ENCODE data around the gene SAT2.

The SAT2 gene

DNA sequence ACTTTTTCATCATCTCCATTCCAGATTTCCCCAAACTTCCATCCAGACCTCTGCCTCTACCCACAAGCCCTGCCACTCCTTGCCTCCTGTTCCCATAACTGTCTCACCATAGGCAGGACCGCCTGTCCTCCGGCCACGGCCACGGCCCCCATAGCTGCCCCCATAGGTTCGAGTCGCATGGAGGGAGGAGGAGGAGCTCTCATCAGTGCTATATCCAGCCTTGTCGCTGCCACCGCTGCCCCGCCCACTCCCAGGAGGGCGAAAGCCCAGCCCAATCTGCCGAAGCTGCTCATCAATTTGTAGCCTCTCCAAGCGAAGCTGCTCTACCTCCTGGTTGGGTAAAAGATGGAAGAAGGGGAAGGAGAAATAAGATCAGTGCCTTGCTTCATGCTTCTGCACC lies 34.3 kb downstream of the SAT2 start:
- Histone ChIP-seq H3K4me1 (ENCODE audit: low read length) (peaks cover 3% of the 10 kb centered on the region; the same call in 1 of the 2 replicates), H3K36me3 (replicated peaks; ENCODE audit: low read depth, low read length) (peaks cover 5% of the 10 kb centered on the region), H3K9me3 (ENCODE audit: insufficient read depth, low read length) (no peaks in the 10 kb centered on the region), H4K20me1 (ENCODE audit: insufficient read depth, low read length) (no peaks in the 10 kb centered on the region), H3K4me3 (ENCODE audit: low read length) (no peak overlapping the region), H3K27me3 (ENCODE audit: low read depth, low read length) (no peaks in the 10 kb centered on the region), H3K79me2 (ENCODE audit: low read length) (no peaks in the 10 kb centered on the region), H3K4me2 (ENCODE audit: low read length) (no peak overlapping the region), H2AFZ (ENCODE audit: low read depth, low read length) (no peak overlapping the region), H3K9ac (ENCODE audit: low read length) (no peak overlapping the region), H3K27ac (ENCODE audit: low read length) (no peak overlapping the region)
- TF ChIP-seq, protein P1, sequence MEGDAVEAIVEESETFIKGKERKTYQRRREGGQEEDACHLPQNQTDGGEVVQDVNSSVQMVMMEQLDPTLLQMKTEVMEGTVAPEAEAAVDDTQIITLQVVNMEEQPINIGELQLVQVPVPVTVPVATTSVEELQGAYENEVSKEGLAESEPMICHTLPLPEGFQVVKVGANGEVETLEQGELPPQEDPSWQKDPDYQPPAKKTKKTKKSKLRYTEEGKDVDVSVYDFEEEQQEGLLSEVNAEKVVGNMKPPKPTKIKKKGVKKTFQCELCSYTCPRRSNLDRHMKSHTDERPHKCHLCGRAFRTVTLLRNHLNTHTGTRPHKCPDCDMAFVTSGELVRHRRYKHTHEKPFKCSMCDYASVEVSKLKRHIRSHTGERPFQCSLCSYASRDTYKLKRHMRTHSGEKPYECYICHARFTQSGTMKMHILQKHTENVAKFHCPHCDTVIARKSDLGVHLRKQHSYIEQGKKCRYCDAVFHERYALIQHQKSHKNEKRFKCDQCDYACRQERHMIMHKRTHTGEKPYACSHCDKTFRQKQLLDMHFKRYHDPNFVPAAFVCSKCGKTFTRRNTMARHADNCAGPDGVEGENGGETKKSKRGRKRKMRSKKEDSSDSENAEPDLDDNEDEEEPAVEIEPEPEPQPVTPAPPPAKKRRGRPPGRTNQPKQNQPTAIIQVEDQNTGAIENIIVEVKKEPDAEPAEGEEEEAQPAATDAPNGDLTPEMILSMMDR (IDR thresholded peaks at IDR 0.05; ENCODE audit: low read depth, low read length) = no peak
- no peak for TF ChIP-seq EZH2phosphoT487 (IDR thresholded peaks at IDR 0.05; ENCODE audit: low read depth)

DNA sequence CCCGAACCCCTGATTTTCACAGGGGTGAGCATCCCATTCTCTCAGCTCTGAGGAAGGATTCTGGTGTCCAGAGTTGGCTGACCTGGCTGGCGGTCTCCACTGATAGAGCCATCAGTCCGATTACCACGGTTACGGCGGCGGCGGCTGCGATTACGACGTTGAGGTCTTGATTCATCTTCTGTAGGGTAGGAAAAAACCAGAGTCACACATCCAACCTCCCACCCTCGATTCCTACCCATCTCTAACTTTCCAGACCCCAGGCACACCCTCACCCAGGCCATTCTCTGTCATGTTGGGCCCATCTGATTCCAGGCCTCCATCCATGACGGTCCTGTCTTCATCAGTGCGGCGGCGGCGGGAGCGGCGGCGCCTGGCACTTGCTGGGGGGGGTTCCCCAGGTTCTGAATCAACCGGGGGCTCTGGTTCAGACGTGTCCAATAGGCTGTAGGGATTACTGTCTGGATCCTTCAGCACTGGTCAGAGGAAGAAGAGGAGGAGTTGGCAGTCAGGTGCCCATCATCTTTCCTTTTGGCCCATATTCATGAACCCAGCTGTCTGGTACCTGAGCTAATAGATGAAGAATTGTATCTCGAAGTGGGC lies 35.1 kb downstream of the SAT2 start:
- H3K4me1 ChIP-seq (ENCODE audit: low read length) = peaks cover 3% of the 10 kb centered on the region; the same call in 1 of the 2 replicates
- H3K9me3 ChIP-seq (ENCODE audit: insufficient read depth, low read length) = no peaks in the 10 kb centered on the region
- no peak overlapping the region for H3K27ac ChIP-seq (ENCODE audit: low read length)
- no peak overlapping the region for H3K9ac ChIP-seq (ENCODE audit: low read length)
- TF ChIP-seq, protein P1 (IDR thresholded peaks at IDR 0.05; ENCODE audit: low read depth, low read length) = no peak
- no peak for TF ChIP-seq EZH2phosphoT487 (IDR thresholded peaks at IDR 0.05; ENCODE audit: low read depth)
- H3K36me3 ChIP-seq (replicated peaks; ENCODE audit: low read depth, low read length) = peaks cover 5% of the 10 kb centered on the region
- H4K20me1 ChIP-seq (ENCODE audit: insufficient read depth, low read length) = no peaks in the 10 kb centered on the region
- H3K27me3 ChIP-seq (ENCODE audit: low read depth, low read length) = no peaks in the 10 kb centered on the region
- H3K79me2 ChIP-seq (ENCODE audit: low read length) = no peaks in the 10 kb centered on the region
- no peak overlapping the region for H2AFZ ChIP-seq (ENCODE audit: low read depth, low read length)
- H3K4me3 ChIP-seq (ENCODE audit: low read length) = no peak overlapping the region
- H3K4me2 ChIP-seq (ENCODE audit: low read length) = no peak overlapping the region

DNA sequence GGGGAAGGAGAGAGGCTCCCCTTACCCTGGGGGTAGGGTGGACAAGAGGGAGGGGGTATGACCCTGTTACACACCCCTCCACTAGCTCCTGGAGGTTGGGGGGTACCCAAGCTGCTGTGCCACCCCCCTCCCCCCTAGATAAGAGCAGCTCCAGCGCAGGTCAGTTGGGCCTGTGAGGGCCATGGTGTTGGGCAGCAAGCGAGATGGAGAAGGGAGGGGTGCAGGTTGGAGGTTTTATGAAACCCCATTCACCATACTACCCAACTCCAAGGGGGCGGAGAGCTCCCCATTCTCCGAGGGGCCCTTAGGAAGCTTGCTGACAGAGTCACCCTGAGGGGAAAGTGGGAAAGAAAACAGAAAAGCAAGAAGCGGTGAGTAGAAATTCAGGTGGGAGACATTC lies 36.0 kb downstream of the SAT2 start:
- H3K27ac ChIP-seq (ENCODE audit: low read length) = no peak overlapping the region
- no peaks in the 10 kb centered on the region for H3K9me3 ChIP-seq (ENCODE audit: insufficient read depth, low read length)
- H4K20me1 ChIP-seq (ENCODE audit: insufficient read depth, low read length) = no peaks in the 10 kb centered on the region
- no peak overlapping the region for H2AFZ ChIP-seq (ENCODE audit: low read depth, low read length)
- H3K36me3 ChIP-seq (replicated peaks; ENCODE audit: low read depth, low read length) = peaks cover 5% of the 10 kb centered on the region
- peaks cover 3% of the 10 kb centered on the region; the same call in 1 of the 2 replicates for H3K4me1 ChIP-seq (ENCODE audit: low read length)
- no peaks in the 10 kb centered on the region; the same call in 1 of the 2 replicates for H3K79me2 ChIP-seq (ENCODE audit: low read length)
- no peak overlapping the region for H3K9ac ChIP-seq (ENCODE audit: low read length)
- TF ChIP-seq EZH2phosphoT487 (IDR thresholded peaks at IDR 0.05; ENCODE audit: low read depth) = no peak
- TF ChIP-seq, protein P1 (IDR thresholded peaks at IDR 0.05; ENCODE audit: low read depth, low read length) = no peak
- H3K27me3 ChIP-seq (ENCODE audit: low read depth, low read length) = no peaks in the 10 kb centered on the region
- H3K4me3 ChIP-seq (ENCODE audit: low read length) = no peak overlapping the region
- H3K4me2 ChIP-seq (ENCODE audit: low read length) = no peak overlapping the region

DNA sequence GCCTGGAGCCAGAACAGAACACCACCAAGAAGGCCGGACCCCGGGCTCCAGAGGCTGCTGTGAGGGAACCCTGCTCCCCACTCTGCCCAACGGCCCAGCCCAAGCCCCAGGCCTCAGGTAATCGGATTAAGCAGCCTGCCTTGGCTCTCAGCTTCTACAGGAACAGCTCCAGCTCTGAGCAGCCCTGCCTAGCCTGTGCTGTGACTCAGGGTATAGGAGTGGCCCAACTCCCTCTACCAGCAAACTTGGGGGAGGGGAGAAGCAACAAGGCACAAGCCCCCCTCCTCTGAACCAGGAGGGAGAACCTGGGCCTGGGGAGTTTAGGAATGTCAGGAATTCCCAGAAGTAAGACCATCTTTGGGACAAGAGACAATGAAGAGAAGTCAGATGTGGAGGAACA lies 36.9 kb downstream of the SAT2 start:
- Histone ChIP-seq H3K9ac (ENCODE audit: low read length) (no peak overlapping the region), H4K20me1 (ENCODE audit: insufficient read depth, low read length) (no peaks in the 10 kb centered on the region), H3K79me2 (ENCODE audit: low read length) (peaks cover 2% of the 10 kb centered on the region; the same call in 1 of the 2 replicates), H3K27ac (ENCODE audit: low read length) (no peak overlapping the region), H3K27me3 (ENCODE audit: low read depth, low read length) (no peaks in the 10 kb centered on the region), H3K4me1 (ENCODE audit: low read length) (peaks cover 3% of the 10 kb centered on the region; the same call in 1 of the 2 replicates), H3K4me2 (ENCODE audit: low read length) (no peak overlapping the region), H3K9me3 (ENCODE audit: insufficient read depth, low read length) (no peaks in the 10 kb centered on the region), H3K36me3 (replicated peaks; ENCODE audit: low read depth, low read length) (peaks cover 5% of the 10 kb centered on the region), H2AFZ (ENCODE audit: low read depth, low read length) (no peak overlapping the region), H3K4me3 (ENCODE audit: low read length) (no peak overlapping the region)
- TF ChIP-seq EZH2phosphoT487 (IDR thresholded peaks at IDR 0.05; ENCODE audit: low read depth) = no peak
- TF ChIP-seq, protein P1 (IDR thresholded peaks at IDR 0.05; ENCODE audit: low read depth, low read length) = no peak

All from OCI-LY3 (cell line).